KOPT-K1 (cell line): ENCODE measurements around the gene CR2.
"Not testable (repeated sequence)": the region's sequence is repeated elsewhere in the genome, so short reads cannot be mapped to it uniquely, and the experiment has no call there.

Source experiments
- H3K27ac ChIP-seq: fragments of 200-600 bp; sonication (generic); 2 replicates; pipeline ENCODE4 v1.5.1; 2016; ENCODE audit warnings: antibody characterized with exemption, mild to moderate bottlenecking, low read depth, low read length; ENCODE audit not compliant: poor library complexity, severe bottlenecking
- H3K36me3 ChIP-seq: fragments of 200-600 bp; sonication (generic); 2 replicates; pipeline ENCODE4 v1.5.1; 2017; ENCODE audit warnings: antibody characterized with exemption, mild to moderate bottlenecking, low read length, moderate library complexity; ENCODE audit not compliant: insufficient read depth
- H3K9me3 ChIP-seq: fragments of 200-600 bp; sonication (generic); 2 replicates; pipeline ENCODE4 v1.5.1; 2017; ENCODE audit warnings: antibody characterized with exemption, low read length, mild to moderate bottlenecking; ENCODE audit not compliant: insufficient read depth, poor library complexity, severe bottlenecking

The CR2 gene

GRCh38 chr1:207474210-207474609 lies 20.1 kb downstream of the CR2 start:
- no peaks in the 10 kb centered on the region for H3K9me3 ChIP-seq
- peaks cover 30% of the 10 kb centered on the region; the same call in 1 of the 2 replicates for H3K36me3 ChIP-seq
- H3K27ac ChIP-seq = no peak overlapping the region

- Histone ChIP-seq H3K36me3 (no peaks in the 10 kb centered on the region), H3K9me3 (no peaks in the 10 kb centered on the region), H3K27ac (no peak overlapping the region)
Observed at GRCh38 chr1:207486198-207486597, 32.1 kb downstream of the CR2 start.

- Histone ChIP-seq H3K9me3 (no peaks in the 10 kb centered on the region), H3K27ac (no peak overlapping the region), H3K36me3 (no peaks in the 10 kb centered on the region)
Observed at GRCh38 chr1:207487636-207488035, 33.5 kb downstream of the CR2 start.

- Histone ChIP-seq H3K9me3 (no peaks in the 10 kb centered on the region), H3K36me3 (no peaks in the 10 kb centered on the region), H3K27ac (no peak overlapping the region)
Observed at GRCh38 chr1:207493212-207493611, 39.1 kb downstream of the CR2 start.

GRCh38 chr1:207494171-207494570 lies 40.0 kb downstream of the CR2 start:
- Histone ChIP-seq H3K27ac (no peak overlapping the region), H3K9me3 (no peaks in the 10 kb centered on the region), H3K36me3 (no peaks in the 10 kb centered on the region)

GRCh38 chr1:207495281-207495680 lies 41.2 kb downstream of the CR2 start:
- H3K36me3 ChIP-seq, H3K9me3 ChIP-seq, H3K27ac ChIP-seq: not testable (repeated sequence)

GRCh38 chr1:207495801-207496792 lies 42.0 kb downstream of the CR2 start, which contains the start of gene CR1:
Gene CR1, plus strand, starts transcription at chr1:207496157. Its CDS starts 111 bp downstream, at chr1:207496268.
- Histone ChIP-seq H3K27ac (no peak within 1 kb of the TSS), H3K36me3 (no peaks in the 10 kb centered on the region), H3K9me3 (no peaks in the 10 kb centered on the region)

- Histone ChIP-seq H3K9me3 (no peaks in the 10 kb centered on the region), H3K27ac (no peak overlapping the region), H3K36me3 (no peaks in the 10 kb centered on the region)
Observed at GRCh38 chr1:207497941-207498340, 43.8 kb downstream of the CR2 start.

GRCh38 chr1:207499573-207499972 lies 45.4 kb downstream of the CR2 start:
- Histone ChIP-seq H3K9me3 (no peaks in the 10 kb centered on the region), H3K27ac (no peak overlapping the region), H3K36me3 (no peaks in the 10 kb centered on the region)

GRCh38 chr1:207500306-207500705 lies 46.2 kb downstream of the CR2 start:
- Histone ChIP-seq H3K36me3 (no peaks in the 10 kb centered on the region), H3K9me3 (no peaks in the 10 kb centered on the region), H3K27ac (no peak overlapping the region)

- H3K27ac ChIP-seq = no peak overlapping the region
- no peaks in the 10 kb centered on the region for H3K36me3 ChIP-seq
- H3K9me3 ChIP-seq = no peaks in the 10 kb centered on the region
Observed at GRCh38 chr1:207501071-207501470, 46.9 kb downstream of the CR2 start.

GRCh38 chr1:207502726-207503125 lies 48.6 kb downstream of the CR2 start:
- no peaks in the 10 kb centered on the region for H3K36me3 ChIP-seq

GRCh38 chr1:207503950-207504349 lies 49.8 kb downstream of the CR2 start:
- H3K9me3 ChIP-seq = no peaks in the 10 kb centered on the region
- no peaks in the 10 kb centered on the region for H3K36me3 ChIP-seq
- H3K27ac ChIP-seq = no peak overlapping the region

More at GRCh38 chr1:207502726-207503125, 48.6 kb downstream of the CR2 start:
- H3K9me3 ChIP-seq = no peaks in the 10 kb centered on the region
- H3K27ac ChIP-seq = no peak overlapping the region

- Histone ChIP-seq H3K36me3 (no peaks in the 10 kb centered on the region), H3K9me3 (no peaks in the 10 kb centered on the region), H3K27ac (no peak overlapping the region)
Observed at GRCh38 chr1:207504438-207504837, 50.3 kb downstream of the CR2 start.

- Histone ChIP-seq H3K27ac (no peak overlapping the region), H3K36me3 (no peaks in the 10 kb centered on the region), H3K9me3 (no peaks in the 10 kb centered on the region)
Observed at GRCh38 chr1:207510444-207510843, 56.3 kb downstream of the CR2 start.

- H3K9me3 ChIP-seq = no peaks in the 10 kb centered on the region
- no peaks in the 10 kb centered on the region for H3K36me3 ChIP-seq
- no peak overlapping the region for H3K27ac ChIP-seq
Observed at GRCh38 chr1:207514890-207515289, 60.8 kb downstream of the CR2 start.
